GM10847 (cell line): ENCODE measurements around the gene CTSO.

ENCODE experiments used
- POLR2A ChIP-seq: IDR thresholded peaks from 2 replicates; pipeline ENCODE4 v1.6.1; 2011; ENCODE audit not compliant: insufficient read length; ENCODE audit errors: extremely low read depth

CTSO gene

DNA sequence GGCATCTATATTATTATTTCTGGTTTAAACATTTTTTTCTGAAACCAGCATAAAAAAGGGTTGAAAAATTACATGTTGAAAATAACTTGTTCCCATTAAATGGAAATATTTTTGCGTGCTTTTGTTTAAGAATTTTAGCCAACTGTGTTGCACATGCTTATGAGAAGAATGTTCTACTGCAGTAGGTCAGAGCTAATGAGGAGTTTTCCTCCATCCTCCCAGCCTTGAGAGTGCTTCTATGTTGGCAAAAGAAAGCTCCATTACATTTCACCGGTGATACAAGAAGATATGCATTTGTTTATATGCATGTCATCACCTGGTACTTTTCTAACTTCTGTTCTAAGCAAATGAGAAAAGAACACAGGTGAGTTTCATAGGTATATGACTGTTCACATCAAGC, 63.7 kb downstream of the CTSO start:
- no peak for TF ChIP-seq POLR2A

DNA sequence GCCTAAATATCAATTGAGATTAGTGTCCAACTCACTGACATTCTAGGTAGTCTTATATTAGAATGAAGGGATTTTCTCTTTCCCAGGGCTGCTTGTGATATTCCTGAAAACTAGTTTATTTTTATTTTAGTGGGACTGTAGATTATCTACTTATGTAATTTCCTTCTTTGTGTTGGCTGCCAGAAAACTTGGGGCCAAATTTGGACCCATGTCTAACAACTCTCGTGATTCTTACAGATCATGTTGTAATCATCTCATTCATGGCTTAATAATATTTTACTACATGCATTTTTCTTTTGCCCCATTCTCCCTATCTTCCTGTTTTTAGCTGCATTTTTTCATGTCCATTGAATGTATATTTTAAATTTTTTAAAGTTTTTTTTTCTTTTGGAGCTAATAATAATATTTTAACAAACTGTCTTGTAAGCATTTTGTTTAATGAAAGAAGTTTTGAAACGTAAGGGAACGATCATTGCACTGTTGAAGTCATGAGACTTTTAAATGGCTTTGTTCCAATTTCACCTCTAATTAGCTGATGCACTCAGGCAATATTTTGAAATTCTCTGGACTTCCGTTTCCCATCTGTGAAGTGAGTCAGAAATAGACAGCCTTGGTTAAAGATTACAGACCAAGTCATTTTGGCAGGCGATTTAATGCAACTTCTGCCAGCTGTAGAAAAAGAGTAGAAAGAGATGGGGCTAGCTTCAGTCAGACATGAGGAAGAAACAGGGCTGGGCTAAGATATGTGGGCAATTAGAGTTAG, 64.5 kb downstream of the CTSO start:
- TF ChIP-seq POLR2A: no peak

DNA sequence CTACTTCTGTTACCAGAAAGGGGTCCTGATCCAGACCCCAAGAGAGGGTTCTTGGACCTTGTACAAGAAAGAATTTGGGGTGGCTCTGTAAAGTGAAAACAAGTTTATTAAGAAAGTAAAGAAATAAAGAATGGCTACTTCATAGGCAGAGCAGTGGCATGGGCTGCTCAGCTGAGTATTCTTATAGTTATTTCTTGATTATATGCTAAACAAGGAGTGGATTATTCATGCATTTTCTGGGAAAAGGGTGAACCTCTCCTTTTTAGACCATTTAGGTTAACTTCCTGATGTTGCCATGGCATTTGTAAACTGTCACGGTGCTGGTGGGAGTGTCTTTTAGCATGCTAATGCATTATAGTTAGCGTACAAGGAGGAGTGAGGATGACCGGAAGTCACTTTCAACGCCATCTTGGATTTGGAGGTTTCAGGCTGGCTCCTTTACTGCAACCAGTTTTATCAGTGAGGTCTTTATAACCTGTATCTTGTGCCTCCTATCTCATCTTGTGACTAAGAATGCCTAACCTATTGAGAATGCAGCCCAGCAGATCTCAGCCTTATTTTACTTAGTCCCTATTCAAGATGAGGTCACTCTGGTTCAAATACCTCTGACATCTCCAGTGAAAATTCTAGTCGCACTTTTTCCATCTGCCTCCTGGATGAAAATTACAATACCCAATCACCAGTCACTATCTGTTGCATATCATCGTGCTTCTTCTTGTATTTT, 65.7 kb downstream of the CTSO start:
- TF ChIP-seq POLR2A: no peak

DNA sequence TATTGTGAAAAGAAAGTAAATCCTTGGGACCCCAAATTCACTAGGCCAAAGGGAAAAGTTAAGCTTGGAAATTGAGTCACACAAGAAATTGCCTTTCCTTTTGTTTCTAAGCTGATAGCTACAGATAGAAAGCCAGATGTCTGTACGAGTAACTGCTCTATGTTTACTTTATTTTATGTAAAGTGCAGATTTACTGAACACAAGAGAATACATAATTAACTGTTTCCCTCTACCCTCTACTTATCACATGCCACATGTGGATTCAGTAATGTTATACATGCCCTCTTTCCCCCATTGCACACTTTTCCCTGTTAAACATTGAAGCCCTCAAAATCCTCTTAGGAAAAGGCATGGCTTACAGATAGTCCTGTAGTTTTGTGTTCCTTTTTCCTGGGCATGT, 66.6 kb downstream of the CTSO start:
- no peak for TF ChIP-seq POLR2A

DNA sequence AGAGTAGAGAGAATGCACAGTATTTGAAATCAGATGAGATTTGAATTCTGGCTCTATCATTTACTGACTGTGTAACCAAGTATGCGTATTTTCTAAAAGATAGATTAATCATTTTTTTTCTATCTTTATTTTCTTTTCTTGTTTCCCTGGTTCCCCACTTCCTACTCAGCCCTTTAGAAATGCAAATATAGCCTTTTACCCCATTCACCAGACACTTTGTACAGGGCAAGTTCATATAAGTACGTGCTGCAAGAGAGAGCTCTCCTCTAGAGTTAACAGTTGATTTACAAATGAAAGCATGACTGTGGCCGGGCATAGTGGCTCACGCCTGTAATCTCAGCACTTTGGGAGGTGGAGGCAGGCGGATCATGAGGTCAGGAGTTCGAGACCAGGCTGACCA, 68.0 kb downstream of the CTSO start:
- TF ChIP-seq POLR2A: no peak

DNA sequence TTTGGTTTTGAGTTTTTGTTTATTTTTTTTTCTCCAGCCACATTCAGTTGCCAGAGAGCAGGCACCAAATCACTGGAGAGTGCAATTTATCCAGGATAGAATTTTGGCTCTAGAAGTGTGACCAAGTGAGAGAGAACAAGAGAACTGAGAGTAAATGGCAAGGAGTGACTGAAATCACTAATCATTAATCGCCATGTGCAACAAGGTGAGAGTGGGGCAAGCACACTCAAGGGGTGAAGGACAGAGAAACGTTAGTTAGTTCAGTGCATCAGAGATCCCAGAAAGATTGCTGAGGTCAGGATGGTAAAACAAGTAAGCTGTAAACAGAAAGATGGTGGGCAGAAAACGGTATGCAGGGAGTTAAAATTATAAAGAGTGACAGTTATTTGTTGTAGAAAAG, 69.8 kb downstream of the CTSO start:
- no peak for TF ChIP-seq POLR2A

DNA sequence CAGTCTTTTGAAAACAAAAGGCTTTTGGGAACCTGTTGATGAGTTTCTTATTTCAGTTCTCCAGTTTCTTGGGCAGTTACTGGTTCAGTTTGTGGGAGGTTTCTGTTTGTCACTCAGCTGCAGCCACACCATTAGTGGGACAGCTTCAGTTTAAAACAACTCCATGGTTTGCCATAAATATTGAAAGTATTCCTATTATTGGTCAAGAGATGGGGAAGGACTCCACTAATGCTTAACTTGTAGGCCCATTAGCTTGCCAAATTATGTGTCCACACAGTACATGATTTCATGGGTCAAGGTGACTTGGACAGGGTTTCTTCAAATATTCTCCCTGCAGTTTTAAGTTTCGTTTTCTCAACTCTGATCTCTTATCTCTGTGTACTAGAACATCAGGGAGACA, 72.1 kb downstream of the CTSO start:
- no peak for TF ChIP-seq POLR2A

DNA sequence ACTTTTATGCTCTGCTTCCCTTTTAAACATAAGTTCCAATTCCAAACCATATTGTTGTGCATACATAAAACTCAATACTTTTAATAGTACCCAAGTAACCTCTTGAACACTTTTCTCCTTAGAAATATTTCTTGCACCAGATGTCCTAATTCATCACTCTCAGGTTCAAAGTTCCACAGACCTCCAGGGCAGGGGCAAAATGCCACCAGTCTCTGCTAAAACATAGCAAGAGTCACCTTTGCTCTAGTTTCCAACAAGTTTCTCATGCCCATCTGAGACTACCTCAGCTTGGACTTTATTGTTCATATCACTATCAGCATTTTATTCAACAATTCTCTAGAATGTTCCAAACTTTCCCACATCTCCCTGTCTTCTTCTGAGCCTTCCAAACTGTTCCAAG, 73.9 kb downstream of the CTSO start:
- no peak for TF ChIP-seq POLR2A

DNA sequence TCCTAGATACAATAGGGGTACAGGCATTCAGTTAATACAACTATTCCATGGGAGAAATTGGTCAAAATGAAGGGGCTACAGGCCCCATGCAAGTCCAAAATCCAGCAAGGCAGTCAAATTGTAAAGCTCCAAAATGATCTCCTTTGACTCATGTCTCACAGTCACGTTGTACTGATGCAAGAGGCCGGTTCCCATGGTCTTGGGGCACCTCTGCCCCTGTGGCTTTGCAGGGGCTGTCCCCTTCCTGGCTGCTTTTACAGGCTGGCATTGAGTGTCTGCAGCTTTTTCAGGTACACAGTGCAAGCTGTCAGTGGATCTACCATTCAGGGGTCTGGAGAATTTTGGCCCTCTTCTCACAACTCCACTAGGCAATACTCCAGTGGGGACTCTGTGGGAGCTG, 75.1 kb downstream of the CTSO start:
- TF ChIP-seq POLR2A: no peak

DNA sequence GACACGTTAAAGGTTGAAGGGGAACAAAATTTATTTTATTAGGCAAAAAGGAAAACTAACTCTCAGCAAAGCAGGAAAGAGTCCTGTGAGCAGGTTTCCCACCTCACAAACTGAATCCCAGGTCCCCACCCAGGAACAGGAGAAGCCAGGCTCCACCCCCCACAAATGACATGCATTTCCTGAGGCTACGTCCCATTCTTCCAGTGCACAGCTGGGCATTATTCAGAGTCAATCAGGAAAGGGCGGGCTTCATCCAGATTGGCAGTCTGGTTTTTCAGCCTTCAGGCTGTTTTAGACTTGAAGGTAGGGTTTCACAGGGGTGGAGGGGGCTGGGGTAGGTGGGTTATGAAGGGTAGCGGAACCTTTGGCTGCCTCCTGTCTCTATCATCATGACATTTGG, 75.7 kb downstream of the CTSO start:
- no peak for TF ChIP-seq POLR2A

DNA sequence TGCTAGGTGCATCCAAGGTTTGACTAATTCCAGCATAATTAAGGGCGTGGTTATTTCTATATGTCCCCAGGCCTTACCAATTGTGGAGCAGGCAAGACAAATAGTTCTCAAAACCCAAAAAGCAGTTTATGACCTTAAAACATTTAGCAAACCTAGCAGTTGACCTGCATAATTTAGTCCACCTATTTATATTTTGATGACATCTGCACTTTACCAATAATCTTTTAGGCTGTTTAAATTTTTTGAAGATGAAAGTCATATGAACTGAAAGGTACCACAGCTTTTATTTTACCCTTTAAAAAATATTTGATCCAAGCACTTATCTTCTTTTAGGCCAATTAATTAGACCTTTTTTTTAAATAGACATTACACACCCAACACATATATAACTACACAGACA, 77.8 kb downstream of the CTSO start:
- TF ChIP-seq POLR2A: no peak
